ENCODE data around the gene HAP1. TPM values are rescaled to one million over a fixed set of nuclear protein-coding genes. Genes with fewer than 3 reads are reported as not detected.

The HAP1 gene
- total and polyA plus RNA-seq, 4 donors, result under 0.01 to 0.05 (median 0.03) TPM

DNA sequence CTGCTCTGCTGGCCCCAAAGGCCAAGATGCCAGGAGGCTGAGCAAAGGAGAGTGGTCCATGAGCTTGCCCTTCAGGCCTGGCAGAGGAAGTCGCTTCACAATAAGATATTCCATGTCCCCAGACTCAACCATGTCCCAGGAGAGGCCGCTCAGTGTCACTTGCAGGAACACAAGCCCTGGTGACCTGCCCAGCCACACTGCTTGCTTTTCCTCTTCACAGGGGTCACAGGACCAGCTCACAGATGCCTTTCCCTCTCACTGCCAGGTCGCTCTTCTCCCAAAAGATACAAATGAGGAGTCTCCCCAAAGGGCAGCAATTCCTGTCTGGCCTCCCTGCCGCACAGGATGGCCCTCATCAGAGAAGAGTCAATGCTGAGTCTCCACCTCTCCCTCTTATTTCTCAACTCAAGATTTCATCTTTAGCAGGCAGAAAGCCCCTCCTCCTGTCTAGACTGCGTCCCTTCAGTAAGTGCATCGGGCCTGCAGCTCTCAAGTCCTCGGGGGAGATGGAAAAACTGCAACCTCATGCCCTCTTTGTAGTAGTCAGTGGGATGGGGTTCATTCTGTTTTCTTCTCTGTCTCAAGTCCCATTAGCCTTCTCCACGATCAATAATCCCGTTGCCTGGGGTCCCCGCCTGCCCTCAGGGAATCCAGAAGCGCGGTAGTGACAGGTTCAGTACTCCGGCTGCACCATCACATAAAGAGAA lies 47.1 kb upstream of the HAP1 start:
- Histone ChIP-seq H3K27ac (ENCODE audit: low read depth in 1 of 2, low read length in 2 of 2) (peak overlapping the region in 1 of 2 donors; percentile 38), H3K4me3 (ENCODE audit: low read depth in 1 of 3, low read length in 3 of 3) (no peak overlapping the region), H3K9ac (ENCODE audit: low read depth in 1 of 2, low read length in 2 of 2) (no peak overlapping the region), H3K4me1 (ENCODE audit: control insufficient read depth in 4 of 4, insufficient read depth in 4 of 4, low read length in 3 of 4) (peaks cover 19 to 49% (median 38%) of the 10 kb centered on the region in 4 donors), H3K27me3 (ENCODE audit: control insufficient read depth in 4 of 4, insufficient read depth in 4 of 4, low read length in 3 of 4) (no peaks in the 10 kb centered on the region), H3K9me3 (ENCODE audit: control insufficient read depth in 4 of 4, low read length in 3 of 4) (no peaks in the 10 kb centered on the region), H3K36me3 (ENCODE audit: control insufficient read depth in 4 of 4, insufficient read depth in 3 of 4, low read depth in 1 of 4, low read length in 3 of 4) (no peaks in the 10 kb centered on the region)
- no peak for DNase-seq (ENCODE audit: low spot score)
- 83% methylated on average over 13 of the region's 13 CpGs for WGBS
- TF ChIP-seq NR2F2 (IDR thresholded peaks at IDR 0.05) (peak; percentile 51), HNF4A (conservative IDR thresholded peaks at IDR 0.05) (no peak)

DNA sequence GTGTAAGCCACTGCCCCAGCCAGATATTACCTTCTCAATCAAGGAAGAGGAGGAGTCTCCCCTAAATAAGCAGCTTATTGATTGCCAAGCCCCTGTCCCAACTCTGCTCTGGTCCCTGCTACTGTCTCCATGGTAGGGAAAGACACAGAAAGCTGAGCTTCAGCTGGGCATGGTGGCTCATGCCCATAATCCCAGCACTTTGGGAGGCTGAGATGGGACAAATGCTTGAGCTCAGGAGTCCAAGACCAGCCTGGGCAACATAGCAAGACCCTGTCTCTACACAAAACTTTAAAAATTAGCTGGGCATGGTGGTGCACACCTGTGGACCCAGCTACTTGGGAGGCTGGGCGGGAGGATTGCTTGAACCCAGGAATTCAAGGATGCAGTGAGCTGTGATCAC lies 45.5 kb upstream of the HAP1 start:
- H3K9me3 ChIP-seq (ENCODE audit: control insufficient read depth in 4 of 4, low read length in 3 of 4), result no peaks in the 10 kb centered on the region
- DNase-seq (ENCODE audit: low spot score), result no peak
- peak overlapping the region in 1 of 2 donors; percentile 42 for H3K27ac ChIP-seq (ENCODE audit: low read depth in 1 of 2, low read length in 2 of 2)
- H3K9ac ChIP-seq (ENCODE audit: low read depth in 1 of 2, low read length in 2 of 2), result no peak overlapping the region
- TF ChIP-seq, protein P1, sequence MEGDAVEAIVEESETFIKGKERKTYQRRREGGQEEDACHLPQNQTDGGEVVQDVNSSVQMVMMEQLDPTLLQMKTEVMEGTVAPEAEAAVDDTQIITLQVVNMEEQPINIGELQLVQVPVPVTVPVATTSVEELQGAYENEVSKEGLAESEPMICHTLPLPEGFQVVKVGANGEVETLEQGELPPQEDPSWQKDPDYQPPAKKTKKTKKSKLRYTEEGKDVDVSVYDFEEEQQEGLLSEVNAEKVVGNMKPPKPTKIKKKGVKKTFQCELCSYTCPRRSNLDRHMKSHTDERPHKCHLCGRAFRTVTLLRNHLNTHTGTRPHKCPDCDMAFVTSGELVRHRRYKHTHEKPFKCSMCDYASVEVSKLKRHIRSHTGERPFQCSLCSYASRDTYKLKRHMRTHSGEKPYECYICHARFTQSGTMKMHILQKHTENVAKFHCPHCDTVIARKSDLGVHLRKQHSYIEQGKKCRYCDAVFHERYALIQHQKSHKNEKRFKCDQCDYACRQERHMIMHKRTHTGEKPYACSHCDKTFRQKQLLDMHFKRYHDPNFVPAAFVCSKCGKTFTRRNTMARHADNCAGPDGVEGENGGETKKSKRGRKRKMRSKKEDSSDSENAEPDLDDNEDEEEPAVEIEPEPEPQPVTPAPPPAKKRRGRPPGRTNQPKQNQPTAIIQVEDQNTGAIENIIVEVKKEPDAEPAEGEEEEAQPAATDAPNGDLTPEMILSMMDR (IDR thresholded peaks at IDR 0.05; ENCODE audit: low read depth, low read length, missing input control), result no peak
- TF ChIP-seq JUND (IDR thresholded peaks at IDR 0.05) (no peak), FOXA2 (IDR thresholded peaks at IDR 0.05) (no peak), NR2F2 (IDR thresholded peaks at IDR 0.05) (no peak), FOXA1 (IDR thresholded peaks at IDR 0.05) (no peak), GABPA (IDR thresholded peaks at IDR 0.05 in 1 of 2, conservative IDR thresholded peaks at IDR 0.05 in 1 of 2) (no peak), RAD21 (IDR thresholded peaks at IDR 0.05) (no peak), HNF4A (conservative IDR thresholded peaks at IDR 0.05) (no peak), EGR1 (IDR thresholded peaks at IDR 0.05; ENCODE audit: low read depth in 2 of 2) (no peak), SP1 (IDR thresholded peaks at IDR 0.05) (no peak)
- TF ChIP-seq, protein P2, sequence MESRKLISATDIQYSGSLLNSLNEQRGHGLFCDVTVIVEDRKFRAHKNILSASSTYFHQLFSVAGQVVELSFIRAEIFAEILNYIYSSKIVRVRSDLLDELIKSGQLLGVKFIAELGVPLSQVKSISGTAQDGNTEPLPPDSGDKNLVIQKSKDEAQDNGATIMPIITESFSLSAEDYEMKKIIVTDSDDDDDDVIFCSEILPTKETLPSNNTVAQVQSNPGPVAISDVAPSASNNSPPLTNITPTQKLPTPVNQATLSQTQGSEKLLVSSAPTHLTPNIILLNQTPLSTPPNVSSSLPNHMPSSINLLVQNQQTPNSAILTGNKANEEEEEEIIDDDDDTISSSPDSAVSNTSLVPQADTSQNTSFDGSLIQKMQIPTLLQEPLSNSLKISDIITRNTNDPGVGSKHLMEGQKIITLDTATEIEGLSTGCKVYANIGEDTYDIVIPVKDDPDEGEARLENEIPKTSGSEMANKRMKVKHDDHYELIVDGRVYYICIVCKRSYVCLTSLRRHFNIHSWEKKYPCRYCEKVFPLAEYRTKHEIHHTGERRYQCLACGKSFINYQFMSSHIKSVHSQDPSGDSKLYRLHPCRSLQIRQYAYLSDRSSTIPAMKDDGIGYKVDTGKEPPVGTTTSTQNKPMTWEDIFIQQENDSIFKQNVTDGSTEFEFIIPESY (IDR thresholded peaks at IDR 0.05), result no peak
- TF ChIP-seq, protein P3, sequence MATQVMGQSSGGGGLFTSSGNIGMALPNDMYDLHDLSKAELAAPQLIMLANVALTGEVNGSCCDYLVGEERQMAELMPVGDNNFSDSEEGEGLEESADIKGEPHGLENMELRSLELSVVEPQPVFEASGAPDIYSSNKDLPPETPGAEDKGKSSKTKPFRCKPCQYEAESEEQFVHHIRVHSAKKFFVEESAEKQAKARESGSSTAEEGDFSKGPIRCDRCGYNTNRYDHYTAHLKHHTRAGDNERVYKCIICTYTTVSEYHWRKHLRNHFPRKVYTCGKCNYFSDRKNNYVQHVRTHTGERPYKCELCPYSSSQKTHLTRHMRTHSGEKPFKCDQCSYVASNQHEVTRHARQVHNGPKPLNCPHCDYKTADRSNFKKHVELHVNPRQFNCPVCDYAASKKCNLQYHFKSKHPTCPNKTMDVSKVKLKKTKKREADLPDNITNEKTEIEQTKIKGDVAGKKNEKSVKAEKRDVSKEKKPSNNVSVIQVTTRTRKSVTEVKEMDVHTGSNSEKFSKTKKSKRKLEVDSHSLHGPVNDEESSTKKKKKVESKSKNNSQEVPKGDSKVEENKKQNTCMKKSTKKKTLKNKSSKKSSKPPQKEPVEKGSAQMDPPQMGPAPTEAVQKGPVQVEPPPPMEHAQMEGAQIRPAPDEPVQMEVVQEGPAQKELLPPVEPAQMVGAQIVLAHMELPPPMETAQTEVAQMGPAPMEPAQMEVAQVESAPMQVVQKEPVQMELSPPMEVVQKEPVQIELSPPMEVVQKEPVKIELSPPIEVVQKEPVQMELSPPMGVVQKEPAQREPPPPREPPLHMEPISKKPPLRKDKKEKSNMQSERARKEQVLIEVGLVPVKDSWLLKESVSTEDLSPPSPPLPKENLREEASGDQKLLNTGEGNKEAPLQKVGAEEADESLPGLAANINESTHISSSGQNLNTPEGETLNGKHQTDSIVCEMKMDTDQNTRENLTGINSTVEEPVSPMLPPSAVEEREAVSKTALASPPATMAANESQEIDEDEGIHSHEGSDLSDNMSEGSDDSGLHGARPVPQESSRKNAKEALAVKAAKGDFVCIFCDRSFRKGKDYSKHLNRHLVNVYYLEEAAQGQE (IDR thresholded peaks at IDR 0.05), result no peak
- TF ChIP-seq, protein P4, sequence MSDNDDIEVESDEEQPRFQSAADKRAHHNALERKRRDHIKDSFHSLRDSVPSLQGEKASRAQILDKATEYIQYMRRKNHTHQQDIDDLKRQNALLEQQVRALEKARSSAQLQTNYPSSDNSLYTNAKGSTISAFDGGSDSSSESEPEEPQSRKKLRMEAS (IDR thresholded peaks at IDR 0.05), result no peak
- TF ChIP-seq, protein P5, sequence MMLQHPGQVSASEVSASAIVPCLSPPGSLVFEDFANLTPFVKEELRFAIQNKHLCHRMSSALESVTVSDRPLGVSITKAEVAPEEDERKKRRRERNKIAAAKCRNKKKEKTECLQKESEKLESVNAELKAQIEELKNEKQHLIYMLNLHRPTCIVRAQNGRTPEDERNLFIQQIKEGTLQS (IDR thresholded peaks at IDR 0.05), result no peak
- no peak overlapping the region for H3K4me3 ChIP-seq (ENCODE audit: low read depth in 1 of 3, low read length in 3 of 3)
- H3K27me3 ChIP-seq (ENCODE audit: control insufficient read depth in 4 of 4, insufficient read depth in 4 of 4, low read length in 3 of 4), result no peaks in the 10 kb centered on the region
- WGBS, result 93% methylated on average over 1 of the region's 1 CpG
- H3K4me1 ChIP-seq (ENCODE audit: control insufficient read depth in 4 of 4, insufficient read depth in 4 of 4, low read length in 3 of 4), result peaks cover 15 to 55% (median 41%) of the 10 kb centered on the region in 4 donors
- no peaks in the 10 kb centered on the region for H3K36me3 ChIP-seq (ENCODE audit: control insufficient read depth in 4 of 4, insufficient read depth in 3 of 4, low read depth in 1 of 4, low read length in 3 of 4)

Data from liver (tissue), 9 donors.